Endothelial cell of umbilical vein (primary cell): ENCODE data around the gene PNPLA5. TPM values are rescaled to one million over a fixed set of nuclear protein-coding genes. Genes with fewer than 3 reads are reported as not detected.

ENCODE experiments used
- BruUV-seq: library from RNA; stranded (reverse); fragments of 400-500 nt; replicated peaks from 2 replicates; lab custom pipeline; 2021; lab: Mats Ljungman, UMichigan
- CTCF ChIA-PET: fragments of 300-600, 350-600 bp; sonication (Branson Sonifier 250); formaldehyde crosslinking; loops from one replicate; lab custom pipeline; 2021; ENCODE audit warnings: antibody characterized with exemption, inconsistent platforms; lab: Charles Lee
- POLR2A ChIA-PET: fragments of 300-600, 350-600 bp; sonication (Branson Sonifier 250); formaldehyde crosslinking; loops from one replicate; lab custom pipeline; 2021; ENCODE audit warnings: antibody characterized with exemption, inconsistent platforms; lab: Charles Lee
- DNase-seq: peaks from one replicate; pipeline ENCODE4 v3.0.0-alpha.2; 2011; ENCODE audit warnings: low read depth, low spot score
- FAIRE-seq: peaks from 2 replicates; lab custom pipeline; 2011; peaks lifted over from hg19 to GRCh38; lab: Jason Lieb, UNC
- H2AFZ ChIP-seq: 2 replicates; pipeline ENCODE4 v1.6.0; 2012; ENCODE audit warnings: low read depth, low read length, control low read depth, inconsistent platforms
- H3K27ac ChIP-seq: 2 replicates; pipeline ENCODE4 v1.5.1; 2011; ENCODE audit warnings: low read depth, mild to moderate bottlenecking, control low read depth, low read length, moderate library complexity; ENCODE audit not compliant: insufficient read depth
- H3K27me3 ChIP-seq, 2 experiments: 2 replicates each; pipeline versions ENCODE4 v1.6.0 to v1.6.1; 2011; ENCODE audit warnings: low read length in 2 of 2, mixed read lengths in 1 of 2; ENCODE audit not compliant: control insufficient read depth in 2 of 2, insufficient read depth in 2 of 2
- H3K36me3 ChIP-seq, 2 experiments: 2 replicates in 1 of 2; 3 replicates in 1 of 2; pipeline ENCODE4 v1.5.1; 2011; ENCODE audit warnings: low read length in 2 of 2, mild to moderate bottlenecking in 1 of 2, moderate library complexity in 1 of 2; ENCODE audit not compliant: control insufficient read depth in 2 of 2, insufficient read depth in 2 of 2; ENCODE audit errors: extremely low read depth in 1 of 2
- H3K4me1 ChIP-seq: 3 replicates; pipeline ENCODE4 v1.5.1; 2011; ENCODE audit warnings: mild to moderate bottlenecking, low read length; ENCODE audit not compliant: control insufficient read depth, insufficient read depth; ENCODE audit errors: extremely low read depth
- H3K4me2 ChIP-seq: 2 replicates; pipeline ENCODE4 v1.6.1; 2011; ENCODE audit warnings: low read length, control low read depth, mixed read lengths; ENCODE audit not compliant: insufficient read depth
- H3K4me3 ChIP-seq, 3 experiments: fragments of 200-600 bp in 1 of 3; sonication (generic), shearing (Covaris generic) in 1 of 3; replicated peaks in 1 of 3; 2 replicates each; pipeline ENCODE4 v1.5.1; 2011 to 2016; ENCODE audit warnings: control low read depth in 3 of 3, low read length in 3 of 3, mild to moderate bottlenecking in 2 of 3, inconsistent platforms in 1 of 3, low read depth in 1 of 3, moderate library complexity in 1 of 3; ENCODE audit not compliant: insufficient read depth in 1 of 3
- H3K79me2 ChIP-seq: 2 replicates; pipeline ENCODE4 v1.6.0; 2012; ENCODE audit warnings: low read length, inconsistent platforms; ENCODE audit not compliant: control insufficient read depth, insufficient read depth
- H3K9ac ChIP-seq: replicated peaks from 2 replicates; pipeline ENCODE3; 2011; ENCODE audit warnings: low read length, control low read depth; ENCODE audit not compliant: insufficient read depth; ENCODE audit errors: extremely low read depth
- H3K9me1 ChIP-seq: replicated peaks from 3 replicates; pipeline ENCODE4 v1.6.0; 2011; ENCODE audit warnings: mild to moderate bottlenecking, low read length; ENCODE audit not compliant: control insufficient read depth, insufficient read depth; ENCODE audit errors: extremely low read depth
- H3K9me3 ChIP-seq: replicated peaks from 2 replicates; pipeline ENCODE4 v1.5.1; 2012; ENCODE audit warnings: low read length, inconsistent platforms; ENCODE audit not compliant: control insufficient read depth, insufficient read depth
- H4K20me1 ChIP-seq: replicated peaks from 2 replicates; pipeline ENCODE3; 2011; ENCODE audit warnings: mild to moderate bottlenecking, low read length; ENCODE audit not compliant: control insufficient read depth, insufficient read depth; ENCODE audit errors: extremely low read depth
- EZH2 ChIP-seq: IDR thresholded peaks from 2 replicates; pipeline ENCODE4 v1.6.1; 2012; ENCODE audit warnings: borderline replicate concordance, low read depth, mild to moderate bottlenecking, moderate library complexity, low read length, inconsistent platforms; ENCODE audit not compliant: severe bottlenecking
- FOS ChIP-seq: IDR thresholded peaks from 2 replicates; pipeline ENCODE4 v1.6.1; 2011; ENCODE audit warnings: mild to moderate bottlenecking, low read length, moderate library complexity, borderline replicate concordance; ENCODE audit not compliant: insufficient read depth
- GATA2 ChIP-seq: IDR thresholded peaks from 2 replicates; pipeline ENCODE4 v1.7.0; 2011; ENCODE audit warnings: low read depth, mild to moderate bottlenecking, moderate library complexity, mixed read lengths, low read length; ENCODE audit not compliant: insufficient read length, insufficient read depth
- JUN ChIP-seq: IDR thresholded peaks from 2 replicates; pipeline ENCODE4 v1.6.1; 2011; ENCODE audit warnings: borderline replicate concordance, low read depth; ENCODE audit not compliant: insufficient read length, insufficient read depth
- MYC ChIP-seq: IDR thresholded peaks from one replicate; pipeline ENCODE4 v1.6.1; 2011; ENCODE audit warnings: mild to moderate bottlenecking, low read depth, low read length
- POLR2A ChIP-seq: IDR thresholded peaks from 2 replicates; pipeline ENCODE4 v1.6.1; 2012; ENCODE audit warnings: low read depth, mild to moderate bottlenecking, control low read depth, low read length
- POLR2AphosphoS5 ChIP-seq: IDR thresholded peaks from 2 replicates; pipeline ENCODE4 v1.6.1; 2012; ENCODE audit warnings: low read depth, mild to moderate bottlenecking, control low read depth, low read length, moderate library complexity; ENCODE audit not compliant: insufficient read depth
- dilution Hi-C: fragments of 300-500 bp; cut with MboI; formaldehyde crosslinking; loops from one replicate; pipeline ENCODE4 v1.15.0; 2019; ENCODE audit warnings: low sequenced_read_pairs; ENCODE audit not compliant: extremely low pct_ligation_motif_present
- intact Hi-C: fragments of 100-400 bp; cut with micrococcal nuclease; formaldehyde crosslinking; loops from one replicate; pipeline ENCODE4 v1.10.0; 2022
- polyA plus RNA-seq, 4 experiments: library from polyadenylated mRNA; depleted of rRNA in 3 of 4; stranded (reverse) in 3 of 4; unstranded in 1 of 4; fragments of >200 nt; gene quantifications; 2 replicates each; pipeline versions ENCODE4 v1.2.1 to v1.2.3, GENCODE V29; 2011 to 2012; ENCODE audit warnings: missing spikeins in 1 of 4
- total RNA-seq: library from RNA; stranded (reverse); gene quantifications from 2 replicates; pipeline ENCODE4 v1.2.3, GENCODE V29; 2021
- TF ChIP-seq, protein P1 (sequence below), 2 donors: IDR thresholded peaks; 1 replicate in 1 of 2; 2 replicates in 1 of 2; pipeline ENCODE4 v1.5.1; 2011; ENCODE audit warnings: low read length in 2 of 2, mild to moderate bottlenecking in 2 of 2, moderate library complexity in 2 of 2, control low read depth in 1 of 2, inconsistent platforms in 1 of 2, low read depth in 1 of 2; ENCODE audit not compliant: insufficient read depth in 1 of 2; ENCODE audit errors: extremely low read depth in 1 of 2

PNPLA5 gene
- total and polyA plus RNA-seq, 2 donors (not counting 3 experiments of a cell fraction or from before 2014, with no cell fraction given), result not detected

DNA sequence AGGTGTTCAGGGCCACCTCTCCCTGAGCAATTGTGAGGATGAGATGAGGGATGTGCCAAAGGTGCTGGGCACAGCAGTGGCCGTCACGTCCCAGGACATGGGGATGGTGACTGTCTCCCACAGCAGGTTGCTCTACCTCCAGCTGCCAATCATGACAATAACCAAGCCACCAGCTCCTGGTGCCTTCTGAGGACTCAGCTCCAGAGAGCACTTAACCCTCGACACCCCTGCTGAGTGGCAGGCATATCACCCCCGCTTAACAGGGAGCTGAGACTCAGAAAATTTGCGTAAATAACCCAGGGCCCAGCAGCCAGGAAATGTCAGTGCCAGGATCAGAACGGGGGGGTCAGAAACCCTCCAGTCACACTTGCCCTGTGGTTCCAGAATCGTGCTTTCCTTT, 8.4 kb upstream of the PNPLA5 start:
- ChIA-PET POLR2A (interaction anchor here (0.7 kb wide), 1 partner anchor 699 kb away, joined by 5 read pairs; no protein-coding TSS in a partner anchor), CTCF (interaction anchor here (0.9 to 5.1 kb wide), 4 partner anchors 15 to 88 kb away, joined by 3 to 36 read pairs (median 8); partner anchors contain the start of gene EFCAB6)
- Histone ChIP-seq H2AFZ (no peak overlapping the region), H3K9me1 (no peaks in the 10 kb centered on the region), H3K4me2 (no peak overlapping the region), H3K9me3 (no peaks in the 10 kb centered on the region), H3K27ac (no peak overlapping the region), H3K9ac (no peak overlapping the region), H3K36me3 (no peaks in the 10 kb centered on the region), H3K27me3 (no peaks in the 10 kb centered on the region), H3K79me2 (no peaks in the 10 kb centered on the region), H4K20me1 (no peaks in the 10 kb centered on the region), H3K4me1 (no peaks in the 10 kb centered on the region), H3K4me3 (no peak overlapping the region)
- FAIRE-seq (no peak), DNase-seq (no peak)
- intact Hi-C loops, result no loop called here
- TF ChIP-seq GATA2, result no peak
- TF ChIP-seq JUN, result no peak
- TF ChIP-seq POLR2A, result no peak
- TF ChIP-seq MYC, result no peak
- TF ChIP-seq POLR2AphosphoS5, result no peak
- TF ChIP-seq FOS, result no peak
- no peak for TF ChIP-seq EZH2
- TF ChIP-seq, protein P1, sequence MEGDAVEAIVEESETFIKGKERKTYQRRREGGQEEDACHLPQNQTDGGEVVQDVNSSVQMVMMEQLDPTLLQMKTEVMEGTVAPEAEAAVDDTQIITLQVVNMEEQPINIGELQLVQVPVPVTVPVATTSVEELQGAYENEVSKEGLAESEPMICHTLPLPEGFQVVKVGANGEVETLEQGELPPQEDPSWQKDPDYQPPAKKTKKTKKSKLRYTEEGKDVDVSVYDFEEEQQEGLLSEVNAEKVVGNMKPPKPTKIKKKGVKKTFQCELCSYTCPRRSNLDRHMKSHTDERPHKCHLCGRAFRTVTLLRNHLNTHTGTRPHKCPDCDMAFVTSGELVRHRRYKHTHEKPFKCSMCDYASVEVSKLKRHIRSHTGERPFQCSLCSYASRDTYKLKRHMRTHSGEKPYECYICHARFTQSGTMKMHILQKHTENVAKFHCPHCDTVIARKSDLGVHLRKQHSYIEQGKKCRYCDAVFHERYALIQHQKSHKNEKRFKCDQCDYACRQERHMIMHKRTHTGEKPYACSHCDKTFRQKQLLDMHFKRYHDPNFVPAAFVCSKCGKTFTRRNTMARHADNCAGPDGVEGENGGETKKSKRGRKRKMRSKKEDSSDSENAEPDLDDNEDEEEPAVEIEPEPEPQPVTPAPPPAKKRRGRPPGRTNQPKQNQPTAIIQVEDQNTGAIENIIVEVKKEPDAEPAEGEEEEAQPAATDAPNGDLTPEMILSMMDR (IDR thresholded peaks at IDR 0.05; ENCODE audit: extremely low read depth in 1 of 2, insufficient read depth in 1 of 2, low read depth in 1 of 2, low read length in 2 of 2), result no peak
- dilution Hi-C loops, result no loop called here
- no TSS peak for BruUV-seq
